Esophagus muscularis mucosa (tissue), 4 donors: Measurements from ENCODE around the gene TOR1B. TPM values are rescaled to one million over a fixed set of nuclear protein-coding genes. Genes with fewer than 3 reads are reported as not detected.
"Not testable (repeated sequence)": the region's sequence is repeated elsewhere in the genome, so short reads cannot be mapped to it uniquely, and the experiment has no call there.

ENCODE experiments used
- DNase-seq: peaks from one replicate; pipeline ENCODE4 v3.0.0-alpha.2; 2017; ENCODE audit errors: extremely low spot score
- H3K27ac ChIP-seq, 4 donors: fragments of 200-600 bp; sonication (generic); replicated peaks in 1 of 4; 1 replicate in 3 of 4; 2 replicates in 1 of 4; pipeline ENCODE4 v1.5.1; 2016 to 2019; ENCODE audit warnings: mild to moderate bottlenecking in 1 of 4
- H3K27me3 ChIP-seq, 4 donors: fragments of 200-600 bp; sonication (generic); one replicate each; pipeline versions ENCODE4 v1.5.1 to v1.6.0; 2016 to 2019
- H3K36me3 ChIP-seq, 4 donors: fragments of 200-600 bp; sonication (generic); one replicate each; pipeline ENCODE4 v1.5.1; 2016 to 2019
- H3K4me1 ChIP-seq, 4 donors: fragments of 200-600 bp; sonication (generic); one replicate each; pipeline ENCODE4 v1.5.1; 2016 to 2019
- H3K4me3 ChIP-seq, 4 donors: fragments of 200-600 bp; sonication (generic); 1 replicate in 2 of 4; 2 replicates in 2 of 4; pipeline ENCODE4 v1.5.1; 2016 to 2019; ENCODE audit warnings: mild to moderate bottlenecking in 4 of 4, moderate library complexity in 1 of 4
- H3K9me3 ChIP-seq, 4 donors: fragments of 200-600 bp; sonication (generic); 1 replicate in 3 of 4; 2 replicates in 1 of 4; pipeline ENCODE4 v1.5.1; 2016 to 2019
- CTCF ChIP-seq, 3 experiments: fragments of 200-600 bp in 2 of 3; fragments of 450-650 bp in 1 of 3; sonication (generic) in 2 of 3; IDR thresholded peaks; one replicate each; pipeline ENCODE4 v1.5.1; 2017 to 2019; ENCODE audit warnings: antibody characterized with exemption in 3 of 3, mild to moderate bottlenecking in 2 of 3, moderate library complexity in 1 of 3
- EP300 ChIP-seq: sonication (generic); formaldehyde crosslinking; IDR thresholded peaks from one replicate; pipeline ENCODE4 v1.6.1; 2017; ENCODE audit warnings: antibody characterized with exemption
- POLR2A ChIP-seq: fragments of 450-650 bp; IDR thresholded peaks from one replicate; pipeline ENCODE4 v1.6.1; 2017; ENCODE audit warnings: antibody characterized with exemption, moderate library complexity, mild to moderate bottlenecking, low read depth
- POLR2AphosphoS5 ChIP-seq, 2 donors: sonication (generic); formaldehyde crosslinking; IDR thresholded peaks; one replicate each; pipeline ENCODE4 v1.6.1; 2017; ENCODE audit warnings: antibody characterized with exemption in 2 of 2
- WGBS: methylation state at CpG from one replicate; pipeline ENCODE4 v1.1.5; 2018; 5-methylcytosine and 5-hydroxymethylcytosine counted together
- intact Hi-C: fragments of 100-400 bp; cut with DNase I; formaldehyde crosslinking; loops from one replicate; pipeline ENCODE4 v1.15.1; 2023
- total RNA-seq, 4 donors: library from RNA; depleted of rRNA; stranded (reverse); fragments of >200 nt; gene quantifications; one replicate each; pipeline versions ENCODE4 v1.1.0 to v1.2.1, GENCODE V29; 2016

The TOR1B gene
- total RNA-seq, 4 donors from 2014 or later = 24.5 to 29.0 (median 26.0) TPM

DNA sequence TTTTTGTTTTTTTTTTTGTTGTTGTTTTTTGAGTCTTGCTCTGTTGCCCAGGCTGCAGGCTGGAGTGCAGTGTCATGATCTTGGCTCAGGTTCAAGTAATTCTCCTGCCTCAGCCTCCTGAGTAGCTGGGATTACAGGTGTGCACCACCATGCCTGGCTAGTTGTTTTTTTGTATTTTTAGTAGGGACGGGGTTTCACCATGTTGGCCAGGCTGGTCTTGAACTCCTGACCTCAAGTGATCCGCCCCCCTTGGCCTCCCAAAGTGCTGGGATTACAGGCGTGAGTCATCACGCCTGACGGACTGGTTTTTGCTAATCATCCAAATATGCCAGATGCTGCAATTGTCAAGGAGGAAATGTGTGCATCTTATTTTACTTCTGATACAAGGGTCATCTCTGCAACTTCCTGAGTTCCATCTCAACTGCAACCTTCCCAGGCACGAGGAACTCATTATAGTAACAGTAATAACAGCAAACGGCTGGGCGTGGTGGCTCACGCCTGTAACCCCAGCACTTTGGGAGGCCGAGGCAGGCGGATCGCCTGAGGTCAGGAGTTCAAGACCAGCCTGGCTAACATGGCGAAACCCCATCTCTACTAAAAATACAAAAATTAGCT lies 40.5 kb upstream of the TOR1B start:
- H3K36me3 ChIP-seq, DNase-seq, intact Hi-C loops, H3K9me3 ChIP-seq, H3K4me3 ChIP-seq, H3K27me3 ChIP-seq: not testable (repeated sequence)
- peaks cover 4 to 28% (median 19%) of the 10 kb centered on the region in 4 donors for H3K4me1 ChIP-seq
- WGBS = 76% methylated on average over 13 of the region's 13 CpGs
- TF ChIP-seq POLR2AphosphoS5 (IDR thresholded peaks at IDR 0.05) = peak in 1 of 2 donors; percentile 46
- peak overlapping the region; percentile 41 to 73 (median 56) for H3K27ac ChIP-seq

DNA sequence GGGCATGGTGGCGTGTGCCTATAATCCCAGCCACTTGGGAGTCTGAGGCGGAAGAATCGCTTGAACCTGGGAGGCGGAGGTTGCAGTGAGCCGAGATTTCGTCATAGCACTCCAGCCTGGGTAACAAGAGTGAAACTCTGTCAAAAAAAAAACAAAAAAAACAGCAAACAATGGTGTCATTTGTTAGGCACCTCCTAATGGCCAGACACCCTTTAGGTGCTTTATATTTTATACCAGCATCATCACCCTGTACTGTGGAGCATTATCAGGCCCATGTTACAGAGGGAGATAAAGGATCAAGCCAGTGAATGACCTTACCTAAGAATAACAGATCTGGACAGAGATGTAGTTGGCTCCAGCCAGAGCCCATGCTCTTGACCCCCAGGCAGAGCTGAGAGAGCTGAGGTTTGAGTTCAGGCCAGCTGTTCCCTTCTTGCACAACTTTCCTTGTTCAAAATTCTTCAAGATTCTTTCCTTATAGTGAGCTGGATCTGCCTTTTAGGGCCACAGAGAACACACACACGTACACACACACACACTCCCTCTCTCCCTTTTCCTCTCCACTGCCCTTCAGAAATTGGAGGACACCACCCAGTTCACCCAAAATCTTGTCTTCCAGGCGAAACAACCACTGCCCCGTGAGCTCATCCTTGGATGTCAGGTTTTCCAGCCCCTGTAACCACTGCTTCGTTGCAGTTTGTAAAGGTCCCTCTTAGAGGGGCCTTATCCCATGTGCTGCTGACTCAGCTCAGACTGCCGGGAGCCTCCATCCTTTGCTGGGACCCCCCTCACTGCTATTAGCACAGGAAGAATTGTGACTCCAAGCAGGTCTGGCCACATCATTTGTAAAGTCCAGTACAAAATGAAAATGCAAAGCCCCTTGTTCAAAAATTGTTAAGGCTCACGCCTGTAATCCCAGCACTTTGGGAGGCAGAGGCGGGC lies 39.7 kb upstream of the TOR1B start:
- Histone ChIP-seq H3K4me3 (no peak overlapping the region), H3K9me3 (no peaks in the 10 kb centered on the region), H3K27ac (peak overlapping the region; percentile 33 to 73 (median 56)), H3K4me1 (peaks cover 4 to 28% (median 19%) of the 10 kb centered on the region in 4 donors), H3K36me3 (no peaks in the 10 kb centered on the region), H3K27me3 (peaks cover 0 to 4% (median 0%) of the 10 kb centered on the region in 4 donors)
- no peak for TF ChIP-seq POLR2AphosphoS5 (IDR thresholded peaks at IDR 0.05)
- DNase-seq = no peak
- 84% methylated on average over 13 of the region's 13 CpGs for WGBS
- intact Hi-C loops = no loop called here

GRCh38 chr9:129765764-129766317 lies 37.1 kb upstream of the TOR1B start:
- H3K9me3 ChIP-seq = no peaks in the 10 kb centered on the region
- DNase-seq = no peak
- no peak overlapping the region for H3K4me3 ChIP-seq
- WGBS = 97% methylated on average over 4 of the region's 4 CpGs
- intact Hi-C loops = no loop called here
- peaks cover 4 to 28% (median 16%) of the 10 kb centered on the region in 4 donors for H3K4me1 ChIP-seq
- H3K36me3 ChIP-seq = no peaks in the 10 kb centered on the region
- H3K27me3 ChIP-seq = no peaks in the 10 kb centered on the region
- TF ChIP-seq POLR2A (no peak), EP300 (no peak), POLR2AphosphoS5 (IDR thresholded peaks at IDR 0.05) (no peak), CTCF (IDR thresholded peaks at IDR 0.05) (no peak)
- H3K27ac ChIP-seq = no peak overlapping the region

GRCh38 chr9:129768486-129768885 lies 34.5 kb upstream of the TOR1B start:
- no peaks in the 10 kb centered on the region for H3K27me3 ChIP-seq
- no peak overlapping the region for H3K27ac ChIP-seq
- H3K4me3 ChIP-seq = no peak overlapping the region
- no peak for DNase-seq
- H3K36me3 ChIP-seq = no peaks in the 10 kb centered on the region
- intact Hi-C loops = no loop called here
- TF ChIP-seq POLR2AphosphoS5 (IDR thresholded peaks at IDR 0.05) (no peak), CTCF (IDR thresholded peaks at IDR 0.05) (no peak), POLR2A (no peak), EP300 (no peak)
- H3K4me1 ChIP-seq = peaks cover 0 to 3% (median under 1%) of the 10 kb centered on the region in 4 donors
- no peaks in the 10 kb centered on the region for H3K9me3 ChIP-seq
- 95% methylated on average over 6 of the region's 6 CpGs for WGBS

DNA sequence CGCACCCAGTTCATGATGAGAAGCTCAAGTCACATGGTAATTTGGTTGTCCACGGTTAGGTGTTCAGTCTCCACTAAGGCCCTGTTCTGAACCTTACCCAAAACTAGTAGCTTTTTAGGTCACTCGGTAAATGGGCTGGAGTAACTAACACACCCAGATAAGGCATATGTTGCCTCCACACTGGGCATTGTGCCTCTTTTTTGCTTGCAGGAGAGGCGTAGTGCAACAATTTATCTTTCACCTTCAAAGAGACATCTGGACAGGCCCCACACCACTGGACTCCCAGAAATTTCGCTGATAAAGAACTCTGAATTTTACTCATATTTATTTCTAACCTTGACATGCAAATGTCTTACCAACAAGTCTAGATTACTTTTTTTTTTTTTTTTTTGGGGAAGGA lies 33.3 kb upstream of the TOR1B start:
- Histone ChIP-seq H3K4me3 (no peak overlapping the region), H3K9me3 (no peaks in the 10 kb centered on the region), H3K27ac (no peak overlapping the region), H3K27me3 (no peaks in the 10 kb centered on the region), H3K4me1 (no peaks in the 10 kb centered on the region), H3K36me3 (no peaks in the 10 kb centered on the region)
- no peak for TF ChIP-seq CTCF (IDR thresholded peaks at IDR 0.05)
- no peak for TF ChIP-seq POLR2AphosphoS5 (IDR thresholded peaks at IDR 0.05)
- no peak for TF ChIP-seq POLR2A
- TF ChIP-seq EP300 = no peak
- intact Hi-C loops = no loop called here
- DNase-seq = no peak
- WGBS = 82% methylated on average over 5 of the region's 5 CpGs
